Small intestine (tissue), 7 donors: ENCODE measurements around the gene TMEM19. TPM values are rescaled to one million over a fixed set of nuclear protein-coding genes. Genes with fewer than 3 reads are reported as not detected.
A peak's percentile ranks its signal among the peaks of the same experiment; 100 is the strongest.

Experiments used
- DNase-seq, 2 donors: peaks; one replicate each; pipeline versions ENCODE4 v3.0.0 to v3.0.0-alpha.2; 2013
- FAIRE-seq: peaks from 2 replicates; lab custom pipeline; 2012; peaks lifted over from hg19 to GRCh38; lab: Jason Lieb, UNC
- H3K27ac ChIP-seq, 3 donors: one replicate each; pipeline ENCODE4 v1.5.1; 2013; ENCODE audit warnings: low read length in 2 of 3, mild to moderate bottlenecking in 2 of 3, control low read depth in 1 of 3, inconsistent platforms in 1 of 3, low read depth in 1 of 3, moderate library complexity in 1 of 3
- H3K27me3 ChIP-seq, 3 donors: one replicate each; pipeline ENCODE4 v1.6.1; 2013; ENCODE audit warnings: low read length in 3 of 3, inconsistent platforms in 1 of 3; ENCODE audit not compliant: control insufficient read depth in 3 of 3, insufficient read depth in 3 of 3
- H3K36me3 ChIP-seq, 3 donors: one replicate each; pipeline ENCODE4 v1.6.1; 2013; ENCODE audit warnings: low read length in 3 of 3, inconsistent platforms in 1 of 3, low read depth in 1 of 3, mild to moderate bottlenecking in 1 of 3, moderate library complexity in 1 of 3; ENCODE audit not compliant: control insufficient read depth in 3 of 3, insufficient read depth in 2 of 3
- H3K4me1 ChIP-seq, 3 donors: one replicate each; pipeline ENCODE4 v1.6.1; 2013; ENCODE audit warnings: low read length in 2 of 3, inconsistent platforms in 1 of 3, low read depth in 1 of 3, mild to moderate bottlenecking in 1 of 3, moderate library complexity in 1 of 3; ENCODE audit not compliant: control insufficient read depth in 3 of 3, insufficient read depth in 2 of 3
- H3K4me3 ChIP-seq, 3 donors: one replicate each; pipeline ENCODE4 v1.5.1; 2013; ENCODE audit warnings: low read length in 3 of 3, control low read depth in 1 of 3, inconsistent platforms in 1 of 3, low read depth in 1 of 3, mild to moderate bottlenecking in 1 of 3, moderate library complexity in 1 of 3
- H3K9me3 ChIP-seq, 2 donors: one replicate each; pipeline ENCODE4 v1.6.1; 2013; ENCODE audit warnings: low read depth in 1 of 2, low read length in 1 of 2; ENCODE audit not compliant: control insufficient read depth in 2 of 2, insufficient read depth in 1 of 2
- WGBS, 3 donors: extraction: QIAGEN DNeasy Blood & Tissue Kit; methylation state at CpG; one replicate each; pipeline ENCODE4 v1.1.7; 2013; 5-methylcytosine and 5-hydroxymethylcytosine counted together
- polyA plus RNA-seq, 4 donors: library from polyadenylated mRNA; stranded (reverse) in 3 of 4; unstranded in 1 of 4; fragments of 200-250 nt in 3 of 4; fragments of 120-200 nt in 1 of 4; gene quantifications; one replicate each; pipeline versions ENCODE4 v1.2.1 to v1.2.3, GENCODE V29; 2013
- donor health status: healthy with polysubstance abuse.
- donor health status: control.
- donor health status: control.
- donor health status: Bipolar disorder and iron deficiency.
- donor health status: healthy.

Gene TMEM19
- polyA plus RNA-seq, 4 donors, result 12.2 to 28.8 (median 16.2) TPM

DNA sequence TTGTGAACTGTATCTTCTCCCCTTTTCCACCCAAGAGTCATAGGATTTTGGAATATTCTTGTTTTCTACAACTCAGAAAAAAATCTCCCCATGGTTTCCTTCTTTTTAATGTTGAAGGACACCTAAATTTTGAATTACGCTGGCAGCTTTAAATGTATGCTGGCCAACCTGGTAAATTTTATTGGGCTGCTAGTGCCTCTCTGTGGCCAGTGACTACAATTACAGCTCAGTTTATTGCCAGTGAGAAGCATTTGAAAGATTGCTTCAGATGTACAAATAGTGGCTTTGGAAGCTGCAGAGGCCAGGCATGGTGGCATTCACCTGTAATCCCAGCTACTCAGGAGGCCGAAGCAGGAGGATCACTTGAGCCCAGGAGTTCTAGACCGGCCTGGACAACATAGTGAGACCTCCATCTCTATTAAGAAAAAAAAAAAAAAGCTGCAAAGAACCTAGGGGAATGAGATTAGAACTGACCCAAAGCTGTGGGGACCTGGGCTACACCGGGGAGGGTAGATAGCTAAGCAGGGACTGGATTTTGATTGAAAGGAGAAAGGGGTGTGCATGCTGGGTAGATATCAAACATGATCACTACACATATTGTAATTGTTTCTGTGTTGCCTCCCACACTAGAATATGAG lies 61.2 kb downstream of the TMEM19 start:
- 30 to 38% (median 30%) methylated on average over 4 of the region's 4 CpGs for WGBS, 3 donors
- no peak overlapping the region for H3K27ac ChIP-seq
- H3K4me1 ChIP-seq, result peaks cover 0 to 3% (median 0%) of the 10 kb centered on the region in 3 donors
- no peak for FAIRE-seq
- H3K27me3 ChIP-seq, result peaks cover 0 to 3% (median 0%) of the 10 kb centered on the region in 3 donors
- peak; percentile 74 to 79 for DNase-seq
- H3K9me3 ChIP-seq, result no peaks in the 10 kb centered on the region
- H3K4me3 ChIP-seq, result no peak overlapping the region
- H3K36me3 ChIP-seq, result no peaks in the 10 kb centered on the region

DNA sequence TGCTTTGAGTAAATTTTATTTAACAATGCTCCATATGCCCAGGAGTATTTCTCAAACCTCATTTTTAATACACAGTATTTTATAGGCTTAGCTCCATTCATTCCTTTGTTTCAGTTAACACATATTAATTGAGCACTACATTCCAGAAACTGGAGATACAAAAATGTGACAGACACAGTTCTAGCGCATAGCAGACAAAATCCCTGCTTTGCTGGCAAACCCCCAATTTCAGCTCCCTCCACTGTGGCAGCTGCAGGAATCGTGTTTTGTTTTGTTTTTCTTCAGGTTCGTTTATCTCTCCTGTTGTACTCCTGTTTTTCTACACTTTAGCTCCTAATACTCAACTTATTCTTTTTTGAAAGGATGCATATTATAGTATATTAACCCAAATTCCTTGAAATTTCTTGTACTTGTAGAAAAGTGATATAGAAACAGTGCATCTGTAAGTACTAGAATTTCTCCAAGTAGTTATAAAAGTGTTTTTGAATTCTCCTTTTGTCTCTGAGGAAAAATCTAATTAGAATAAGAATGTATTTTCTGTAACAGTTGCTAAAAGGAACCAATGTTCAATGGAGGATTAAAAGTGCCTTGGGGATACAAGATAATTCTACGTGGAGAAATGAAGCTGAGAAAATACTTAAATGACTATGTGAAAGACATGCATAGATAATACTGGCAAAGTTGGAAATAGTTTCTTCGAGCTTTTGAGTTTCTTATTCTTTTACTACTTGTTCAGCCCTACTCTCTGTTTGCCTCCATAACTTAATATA lies 62.4 kb downstream of the TMEM19 start:
- Histone ChIP-seq H3K27ac (no peak overlapping the region), H3K4me3 (no peak overlapping the region), H3K4me1 (peaks cover 0 to 3% (median 0%) of the 10 kb centered on the region in 3 donors), H3K27me3 (peaks cover 0 to 3% (median 0%) of the 10 kb centered on the region in 3 donors), H3K9me3 (no peaks in the 10 kb centered on the region), H3K36me3 (no peaks in the 10 kb centered on the region)
- 64 to 74% (median 72%) methylated on average over 5 of the region's 5 CpGs for WGBS, 3 donors
- DNase-seq (no peak), FAIRE-seq (no peak)

DNA sequence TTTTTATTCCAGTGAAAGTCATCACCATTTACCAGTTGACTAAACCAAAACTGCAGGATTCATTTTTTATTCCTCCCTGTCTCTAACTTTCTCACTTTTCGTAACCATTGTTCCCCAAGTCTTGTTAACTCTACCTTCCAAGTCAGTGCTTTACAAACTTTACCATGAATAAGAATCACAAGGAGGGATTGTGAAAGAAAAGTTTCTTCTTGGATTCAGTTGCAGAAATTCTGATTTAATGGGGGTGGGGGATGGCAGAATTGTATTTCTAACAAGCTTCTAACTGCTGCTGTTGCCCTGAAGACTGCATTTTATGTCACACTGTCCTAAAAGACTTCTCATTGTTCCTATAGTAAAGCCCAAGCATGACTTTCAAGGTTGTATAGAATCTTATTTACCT lies 63.8 kb downstream of the TMEM19 start:
- FAIRE-seq (no peak), DNase-seq (no peak)
- Histone ChIP-seq H3K36me3 (no peaks in the 10 kb centered on the region), H3K9me3 (no peaks in the 10 kb centered on the region), H3K4me3 (no peak overlapping the region), H3K4me1 (peaks cover 0 to 8% (median 0%) of the 10 kb centered on the region in 3 donors), H3K27ac (no peak overlapping the region), H3K27me3 (peaks cover 0 to 3% (median 0%) of the 10 kb centered on the region in 3 donors)
- WGBS, 3 donors, result 90 to 94% (median 92%) methylated on average over 1 of the region's 1 CpG

DNA sequence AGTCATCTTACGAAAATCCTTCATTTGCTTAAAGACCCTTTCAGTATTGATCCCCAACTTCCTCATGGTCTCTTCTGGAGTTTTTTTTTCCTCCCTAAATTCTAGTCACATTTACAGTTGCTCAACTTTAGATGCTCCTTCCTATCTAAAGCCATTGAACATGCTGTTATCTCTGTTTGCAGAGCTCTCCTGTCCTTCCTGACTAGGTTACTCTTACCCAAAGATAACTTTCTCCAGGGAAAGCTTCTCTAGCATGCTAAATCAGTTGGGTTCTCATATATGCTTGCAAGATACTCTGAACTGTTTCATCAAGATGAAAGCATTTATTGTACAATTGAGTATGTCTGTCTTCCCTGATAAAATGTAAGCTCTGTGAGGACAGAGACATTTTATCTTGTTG lies 67.0 kb downstream of the TMEM19 start:
- no peak overlapping the region for H3K4me3 ChIP-seq
- peaks cover 0 to 4% (median 0%) of the 10 kb centered on the region in 3 donors for H3K36me3 ChIP-seq
- H3K27me3 ChIP-seq, result peaks cover 0 to 3% (median 0%) of the 10 kb centered on the region in 3 donors
- H3K27ac ChIP-seq, result no peak overlapping the region
- WGBS, 3 donors, result 74 to 93% (median 86%) methylated on average over 1 of the region's 1 CpG
- FAIRE-seq (no peak), DNase-seq (no peak)
- peaks cover 0 to under 1% of the 10 kb centered on the region in 2 donors for H3K9me3 ChIP-seq
- peaks cover 0 to 7% (median 7%) of the 10 kb centered on the region in 3 donors for H3K4me1 ChIP-seq

Other genes starting within 250 kb of the TMEM19 start
- 10 to 100 TPM in 1 of 4 donors, 1 to 10 TPM in 1, under 1 TPM in 2; 0.22 to 90.6 (median 3.3) TPM for gene LGR5, start 246.3 kb upstream of the TMEM19 start, polyA plus RNA-seq
- 10 to 100 TPM; 10.5 to 74.6 (median 11.3) TPM for gene ZFC3H1, start 22.2 kb upstream of the TMEM19 start, polyA plus RNA-seq
- gene THAP2, start 21.8 kb upstream of the TMEM19 start, polyA plus RNA-seq, result 1 to 10 TPM; 1.6 to 9.1 (median 3.0) TPM
- 10 to 100 TPM; 15.4 to 55.7 (median 20.4) TPM for gene RAB21, start 68.8 kb downstream of the TMEM19 start, polyA plus RNA-seq
- 10 to 100 TPM; 20.8 to 55.0 (median 24.7) TPM for gene TBC1D15, start 153.7 kb downstream of the TMEM19 start, polyA plus RNA-seq